AG09319 (cell line): ENCODE measurements around the gene PPP3CA.
"Not testable (repeated sequence)": the region's sequence is repeated elsewhere in the genome, so short reads cannot be mapped to it uniquely, and the experiment has no call there.

Source experiments
- DNase-seq: peaks from one replicate; pipeline ENCODE4 v3.0.0-alpha.2; 2010; ENCODE audit warnings: low read depth; ENCODE audit errors: extremely low read depth
- TF ChIP-seq, protein P1 (sequence below): IDR thresholded peaks from 2 replicates; pipeline ENCODE4 v1.5.1; 2011; ENCODE audit warnings: low read depth, mild to moderate bottlenecking, inconsistent platforms, low read length, moderate library complexity

PPP3CA gene

DNA sequence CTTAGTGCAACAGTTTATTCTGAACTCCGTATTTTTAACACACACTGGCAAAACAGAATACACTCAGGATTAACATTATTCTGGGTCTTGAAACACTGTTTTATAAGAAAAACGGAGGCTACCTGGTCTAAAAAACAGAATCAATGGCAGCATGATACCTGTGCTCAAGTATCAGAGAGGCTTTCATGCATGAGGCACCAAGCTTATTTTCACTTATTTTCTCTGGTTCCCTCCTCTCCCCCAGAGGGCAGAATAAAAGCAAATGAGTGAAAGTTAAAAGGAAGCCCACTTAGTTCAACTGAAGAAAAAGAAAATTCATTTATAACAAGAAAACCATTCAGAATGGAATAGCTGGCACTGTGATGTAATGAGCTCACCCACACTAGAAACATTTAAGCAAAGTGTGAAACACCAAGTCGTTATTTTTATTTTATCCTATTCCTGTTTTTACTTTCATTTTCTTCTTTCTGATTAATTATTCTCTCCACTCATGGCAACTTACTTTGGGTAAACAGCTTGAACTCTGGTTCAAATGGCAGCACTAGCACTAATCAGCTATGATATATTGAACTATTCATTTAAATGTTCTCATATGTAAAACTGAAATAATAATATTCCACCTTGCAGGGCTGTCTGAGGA lies 211.8 kb downstream of the PPP3CA start:
- TF ChIP-seq, protein P1, sequence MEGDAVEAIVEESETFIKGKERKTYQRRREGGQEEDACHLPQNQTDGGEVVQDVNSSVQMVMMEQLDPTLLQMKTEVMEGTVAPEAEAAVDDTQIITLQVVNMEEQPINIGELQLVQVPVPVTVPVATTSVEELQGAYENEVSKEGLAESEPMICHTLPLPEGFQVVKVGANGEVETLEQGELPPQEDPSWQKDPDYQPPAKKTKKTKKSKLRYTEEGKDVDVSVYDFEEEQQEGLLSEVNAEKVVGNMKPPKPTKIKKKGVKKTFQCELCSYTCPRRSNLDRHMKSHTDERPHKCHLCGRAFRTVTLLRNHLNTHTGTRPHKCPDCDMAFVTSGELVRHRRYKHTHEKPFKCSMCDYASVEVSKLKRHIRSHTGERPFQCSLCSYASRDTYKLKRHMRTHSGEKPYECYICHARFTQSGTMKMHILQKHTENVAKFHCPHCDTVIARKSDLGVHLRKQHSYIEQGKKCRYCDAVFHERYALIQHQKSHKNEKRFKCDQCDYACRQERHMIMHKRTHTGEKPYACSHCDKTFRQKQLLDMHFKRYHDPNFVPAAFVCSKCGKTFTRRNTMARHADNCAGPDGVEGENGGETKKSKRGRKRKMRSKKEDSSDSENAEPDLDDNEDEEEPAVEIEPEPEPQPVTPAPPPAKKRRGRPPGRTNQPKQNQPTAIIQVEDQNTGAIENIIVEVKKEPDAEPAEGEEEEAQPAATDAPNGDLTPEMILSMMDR, result no peak
- DNase-seq, result no peak

DNA sequence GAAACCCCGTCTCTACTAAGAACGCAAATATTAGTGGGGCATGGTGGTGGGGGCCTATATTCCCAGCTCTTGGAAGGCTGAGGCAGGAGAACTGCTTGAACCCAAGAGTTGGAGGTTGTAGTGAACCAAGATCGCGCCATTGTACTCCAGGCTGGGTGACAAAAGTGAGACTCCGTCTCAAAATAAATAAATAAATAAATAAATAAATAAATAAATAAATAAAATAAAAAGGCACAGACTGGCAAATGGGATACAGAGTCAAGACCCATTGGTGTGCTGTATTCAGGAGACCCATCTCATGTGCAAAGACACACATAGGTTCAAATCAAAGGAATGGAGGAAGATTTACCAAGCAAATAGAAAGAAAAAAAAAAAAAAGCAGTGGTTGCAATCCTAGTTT lies 216.3 kb downstream of the PPP3CA start:
- not testable (repeated sequence) for DNase-seq

GRCh38 chr4:101128898-101129297 lies 218.4 kb downstream of the PPP3CA start:
- DNase-seq, result not testable (repeated sequence)

GRCh38 chr4:101128473-101128872 lies 218.9 kb downstream of the PPP3CA start:
- TF ChIP-seq, protein P1, result no peak
- DNase-seq, result no peak

GRCh38 chr4:101127176-101127790 lies 220.0 kb downstream of the PPP3CA start:
- TF ChIP-seq, protein P1, result no peak

GRCh38 chr4:101126059-101126458 lies 221.3 kb downstream of the PPP3CA start:
- TF ChIP-seq, protein P1, result no peak

More at GRCh38 chr4:101127176-101127790, 220.0 kb downstream of the PPP3CA start:
- peak; percentile 10 for DNase-seq

DNA sequence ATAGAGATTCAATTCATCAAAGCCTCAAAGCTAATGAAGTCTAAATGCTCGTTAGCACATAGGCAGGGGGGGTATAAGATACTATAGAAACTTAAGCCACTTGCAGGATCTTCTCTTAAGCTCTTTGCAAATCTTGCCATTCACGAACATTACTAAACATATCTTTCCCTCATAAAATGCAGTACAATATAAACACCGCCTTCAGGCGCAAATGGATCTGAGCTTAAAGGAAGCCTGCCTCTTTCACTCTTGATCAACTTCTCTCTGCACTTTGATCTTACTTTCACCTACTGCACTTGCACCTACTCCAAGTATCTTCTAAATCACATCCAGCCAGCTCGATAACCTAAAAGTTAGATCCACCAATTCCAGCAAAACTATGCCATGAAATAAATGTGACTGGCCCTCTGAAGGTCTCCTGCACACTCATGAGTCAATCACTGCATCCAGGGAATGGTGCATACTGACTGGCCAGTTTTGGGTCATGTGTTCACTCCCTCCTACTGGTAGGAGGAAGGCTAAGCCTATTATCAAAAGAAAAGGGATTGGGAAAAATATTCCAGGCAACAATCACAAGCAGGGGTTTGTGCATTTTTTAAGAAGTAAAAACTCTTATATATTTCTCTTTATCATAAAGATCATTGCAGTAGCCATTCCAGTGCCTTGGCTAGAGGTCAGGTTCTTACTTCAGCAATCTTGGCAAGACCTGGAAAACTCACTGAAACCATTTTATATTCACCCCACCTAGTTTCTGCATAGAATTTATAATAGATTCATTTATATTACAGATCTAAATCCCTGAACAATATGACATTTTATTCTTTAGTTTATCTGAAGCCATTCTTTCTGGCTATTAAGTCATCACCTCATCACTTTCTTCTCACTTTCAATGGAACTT lies 222.0 kb downstream of the PPP3CA start:
- TF ChIP-seq, protein P1, result no peak
- no peak for DNase-seq

More at GRCh38 chr4:101126059-101126458, 221.3 kb downstream of the PPP3CA start:
- no peak for DNase-seq

- DNase-seq, result no peak
Measured at GRCh38 chr4:101123231-101123630, 224.1 kb downstream of the PPP3CA start.

More at GRCh38 chr4:101123231-101123630, 224.1 kb downstream of the PPP3CA start:
- TF ChIP-seq, protein P1, result no peak
